Transverse colon (tissue), 4 donors: ENCODE measurements around the gene BFSP2. TPM values are rescaled to one million over a fixed set of nuclear protein-coding genes. Genes with fewer than 3 reads are reported as not detected.

ENCODE experiments used
- DNase-seq: peaks from one replicate; pipeline ENCODE4 v3.0.0-alpha.2; 2019
- H3K27ac ChIP-seq, 4 donors: fragments of 200-600 bp; sonication (generic); 2 replicates each; pipeline ENCODE4 v1.5.1; 2016 to 2018; ENCODE audit warnings: inconsistent platforms in 4 of 4
- H3K27me3 ChIP-seq: fragments of 200-600 bp; sonication (generic); 2 replicates; pipeline ENCODE4 v1.5.1; 2017; ENCODE audit warnings: inconsistent platforms
- H3K36me3 ChIP-seq, 4 donors: fragments of 200-600 bp; sonication (generic); 2 replicates each; pipeline ENCODE4 v1.5.1; 2017 to 2019; ENCODE audit warnings: inconsistent platforms in 4 of 4
- H3K4me1 ChIP-seq, 4 donors: fragments of 200-600 bp; sonication (generic); 2 replicates each; pipeline ENCODE4 v1.5.1; 2017 to 2020; ENCODE audit warnings: inconsistent platforms in 4 of 4
- H3K4me3 ChIP-seq, 4 donors: fragments of 200-600 bp; sonication (generic); 1 replicate in 1 of 4; 2 replicates in 3 of 4; pipeline versions ENCODE4 v1.5.1 to v1.6.1; 2017 to 2019; ENCODE audit warnings: inconsistent platforms in 4 of 4
- H3K9me3 ChIP-seq, 2 donors: fragments of 200-600 bp; sonication (generic); 2 replicates each; pipeline ENCODE4 v1.5.1; 2017 to 2019; ENCODE audit warnings: inconsistent platforms in 2 of 2
- CTCF ChIP-seq, 5 experiments: fragments of 200-600 bp in 3 of 5; fragments of 450-650 bp in 2 of 5; sonication (generic) in 3 of 5; IDR thresholded peaks; 1 replicate in 2 of 5; 2 replicates in 3 of 5; pipeline ENCODE4 v1.5.1; 2016 to 2017; ENCODE audit warnings: antibody characterized with exemption in 5 of 5, inconsistent platforms in 3 of 5, mild to moderate bottlenecking in 2 of 5, moderate library complexity in 1 of 5
- EP300 ChIP-seq: sonication (generic); formaldehyde crosslinking; IDR thresholded peaks from one replicate; pipeline ENCODE4 v1.6.1; 2017; ENCODE audit warnings: antibody characterized with exemption, low read depth
- POLR2A ChIP-seq: fragments of 450-650 bp; IDR thresholded peaks from one replicate; pipeline ENCODE4 v1.6.1; 2016; ENCODE audit warnings: antibody characterized with exemption, mild to moderate bottlenecking, moderate library complexity
- POLR2AphosphoS5 ChIP-seq, 3 donors: sonication (generic); formaldehyde crosslinking; IDR thresholded peaks; one replicate each; pipeline ENCODE4 v1.6.1; 2016; ENCODE audit warnings: antibody characterized with exemption in 3 of 3
- WGBS, 2 donors: methylation state at CpG; one replicate each; pipeline ENCODE4 v1.1.5; 2018; ENCODE audit warnings: low coverage in 1 of 2; 5-methylcytosine and 5-hydroxymethylcytosine counted together
- in situ Hi-C, 4 donors: fragments of 200-750 bp; cut with MboI; loops; one replicate each; pipeline versions ENCODE4 v1.15.0 to v1.15.1; 2017; ENCODE audit warnings: low sequenced_read_pairs in 3 of 4, low pct_ligation_motif_present in 1 of 4, low pct_unique_long_range_greater_than_20kb in 1 of 4
- intact Hi-C: fragments of 100-400 bp; cut with DNase I; formaldehyde crosslinking; loops from one replicate; pipeline ENCODE4 v1.15.1; 2023; ENCODE audit warnings: low total_unique reads
- total RNA-seq, 4 donors: library from RNA; depleted of rRNA; stranded (reverse); fragments of >200 nt; gene quantifications; one replicate each; pipeline ENCODE4 v1.1.0, GENCODE V29; 2016

Gene BFSP2
- total RNA-seq, 4 donors from 2014 or later: not detected

GRCh38 chr3:133453383-133453782 lies 53.5 kb downstream of the BFSP2 start:
- Histone ChIP-seq H3K9me3 (no peaks in the 10 kb centered on the region), H3K27ac (no peak overlapping the region), H3K36me3 (no peaks in the 10 kb centered on the region), H3K4me3 (no peak overlapping the region), H3K27me3 (no peaks in the 10 kb centered on the region), H3K4me1 (no peaks in the 10 kb centered on the region)
- DNase-seq: no peak
- TF ChIP-seq EP300: no peak
- TF ChIP-seq POLR2AphosphoS5 (IDR thresholded peaks at IDR 0.05): no peak
- no peak for TF ChIP-seq POLR2A
- TF ChIP-seq CTCF (IDR thresholded peaks at IDR 0.05): no peak
- WGBS, 2 donors: 83 to 88% methylated on average over 3 of the region's 3 CpGs
- intact Hi-C loops: no loop called here
- in situ Hi-C loops: loop anchor here in 1 of 4 donors (25.0 kb wide), 1 partner anchor 134 kb away; no protein-coding TSS in a partner anchor

- Histone ChIP-seq H3K4me1 (peaks cover 0 to 10% (median 2%) of the 10 kb centered on the region in 4 donors), H3K9me3 (no peaks in the 10 kb centered on the region), H3K27ac (no peak overlapping the region), H3K36me3 (no peaks in the 10 kb centered on the region), H3K4me3 (no peak overlapping the region), H3K27me3 (no peaks in the 10 kb centered on the region)
- no peak for DNase-seq
- WGBS, 2 donors: 90 to 98% methylated on average over 2 to 3 of the region's 3 CpGs
- in situ Hi-C loops: loop anchor here in 1 of 4 donors (25.0 kb wide), 1 partner anchor 132 kb away; no protein-coding TSS in a partner anchor
- TF ChIP-seq CTCF (IDR thresholded peaks at IDR 0.05): no peak
- TF ChIP-seq POLR2A: no peak
- TF ChIP-seq POLR2AphosphoS5 (IDR thresholded peaks at IDR 0.05): no peak
- TF ChIP-seq EP300: no peak
- intact Hi-C loops: no loop called here
Observed at GRCh38 chr3:133455281-133455680, 55.4 kb downstream of the BFSP2 start.

- no peaks in the 10 kb centered on the region for H3K9me3 ChIP-seq
- no peak overlapping the region for H3K4me3 ChIP-seq
- intact Hi-C loops (no loop called here), in situ Hi-C loops (loop anchor here in 1 of 4 donors (25.0 kb wide), 1 partner anchor 131 kb away; no protein-coding TSS in a partner anchor)
- no peak for DNase-seq
- no peaks in the 10 kb centered on the region for H3K27me3 ChIP-seq
- peaks cover 0 to 13% (median 7%) of the 10 kb centered on the region in 4 donors for H3K4me1 ChIP-seq
- no peak overlapping the region for H3K27ac ChIP-seq
- TF ChIP-seq POLR2AphosphoS5 (IDR thresholded peaks at IDR 0.05) (no peak), EP300 (no peak), CTCF (IDR thresholded peaks at IDR 0.05) (no peak), POLR2A (no peak)
- H3K36me3 ChIP-seq: no peaks in the 10 kb centered on the region
- WGBS, 2 donors: 93% methylated on average over 2 of the region's 2 CpGs; no CpG with 5 or more reads in 1 of the 2 donors
Observed at GRCh38 chr3:133455960-133456359, 56.1 kb downstream of the BFSP2 start.

- no peaks in the 10 kb centered on the region for H3K9me3 ChIP-seq
- no peak overlapping the region for H3K27ac ChIP-seq
- H3K4me3 ChIP-seq: no peak overlapping the region
- no peak for DNase-seq
- no peaks in the 10 kb centered on the region for H3K36me3 ChIP-seq
- intact Hi-C loops: no loop called here
- in situ Hi-C loops: loop anchor here in 1 of 4 donors (25.0 kb wide), 1 partner anchor 130 kb away; no protein-coding TSS in a partner anchor
- H3K4me1 ChIP-seq: peaks cover 0 to 21% (median 11%) of the 10 kb centered on the region in 4 donors
- 89 to 100% methylated on average over 2 to 3 of the region's 3 CpGs for WGBS, 2 donors
- H3K27me3 ChIP-seq: no peaks in the 10 kb centered on the region
- TF ChIP-seq POLR2A: no peak
- no peak for TF ChIP-seq EP300
- TF ChIP-seq POLR2AphosphoS5 (IDR thresholded peaks at IDR 0.05): no peak
- TF ChIP-seq CTCF (IDR thresholded peaks at IDR 0.05): no peak
Observed at GRCh38 chr3:133457025-133457424, 57.2 kb downstream of the BFSP2 start.
